Neural progenitor cell (in vitro differentiated cells): ENCODE data around the gene CDCP1.

Experiments used
- CTCF ChIP-seq: fragments of 200-600 bp; sonication (generic); IDR thresholded peaks from 2 replicates; pipeline ENCODE4 v1.5.1; 2017; ENCODE audit warnings: antibody characterized with exemption, mild to moderate bottlenecking
- EZH2 ChIP-seq: fragments of 200-600 bp; sonication (generic); IDR thresholded peaks from 2 replicates; pipeline ENCODE4 v1.6.1; 2017; ENCODE audit warnings: antibody characterized with exemption, mild to moderate bottlenecking, moderate library complexity
- EZH2phosphoT487 ChIP-seq: fragments of 200-600 bp; sonication (generic); IDR thresholded peaks from 2 replicates; pipeline ENCODE4 v1.6.1; 2017; ENCODE audit warnings: antibody characterized with exemption

GRCh38 chr3:45041666-45042065 lies 104.5 kb downstream of the CDCP1 start:
- no peak for TF ChIP-seq EZH2
- no peak for TF ChIP-seq CTCF
- TF ChIP-seq EZH2phosphoT487 = no peak
